ENCODE results near the gene GAREM2.

The GAREM2 gene

GRCh38 chr2:26169681-26170414, 3.0 kb upstream of the GAREM2 start:
- no peak for DNase-seq

- DNase-seq, result no peak
These were observed 2.1 kb upstream of the GAREM2 start for GRCh38 chr2:26170795-26171194.

GRCh38 chr2:26172189-26172870, 558 bp upstream of the GAREM2 start:
- no peak for DNase-seq

GRCh38 chr2:26173776-26174482, 1.0 kb downstream of the GAREM2 start:
- DNase-seq, result no peak

- DNase-seq, result no peak
These were observed 2.0 kb downstream of the GAREM2 start for GRCh38 chr2:26174691-26175465.

- no peak for DNase-seq
These were observed 2.8 kb downstream of the GAREM2 start for GRCh38 chr2:26175466-26176278.

- DNase-seq, result no peak
These were observed 3.4 kb downstream of the GAREM2 start for GRCh38 chr2:26176279-26176615.

- no peak for DNase-seq
These were observed 4.2 kb downstream of the GAREM2 start for GRCh38 chr2:26177122-26177521.

GRCh38 chr2:26178246-26178645, 5.4 kb downstream of the GAREM2 start:
- DNase-seq, result no peak

- no peak for DNase-seq
These were observed 6.0 kb downstream of the GAREM2 start for GRCh38 chr2:26178746-26179436.

- no peak for DNase-seq
These were observed 6.6 kb downstream of the GAREM2 start for GRCh38 chr2:26179446-26179913.

- no peak for DNase-seq
These were observed 9.6 kb downstream of the GAREM2 start for GRCh38 chr2:26182441-26182840.

GRCh38 chr2:26182887-26183630, 10.2 kb downstream of the GAREM2 start:
- DNase-seq, result no peak

GRCh38 chr2:26184121-26184520, 11.2 kb downstream of the GAREM2 start:
- DNase-seq, result no peak

- peak; percentile 89 for DNase-seq
These were observed 11.8 kb downstream of the GAREM2 start for GRCh38 chr2:26184555-26185303.

GRCh38 chr2:26185304-26185928, 12.5 kb downstream of the GAREM2 start:
- DNase-seq, result no peak

GRCh38 chr2:26185954-26186770, 13.3 kb downstream of the GAREM2 start:
- DNase-seq, result no peak

GRCh38 chr2:26187114-26187513, 14.2 kb downstream of the GAREM2 start:
- DNase-seq, result no peak

Measured in CD4-positive, alpha-beta T cell treated with Interleukin-4 for 1 hour (primary cell).